NT2/D1 (cell line): ENCODE data around the gene GGTLC1.
"Not testable (repeated sequence)": the region's sequence is repeated elsewhere in the genome, so short reads cannot be mapped to it uniquely, and the experiment has no call there.

Source experiments
- SUZ12 ChIP-seq: IDR thresholded peaks from 2 replicates; pipeline ENCODE4 v1.6.1; 2011; ENCODE audit not compliant: insufficient read length, insufficient read depth; ENCODE audit errors: extremely low read depth
- YY1 ChIP-seq: IDR thresholded peaks from 2 replicates; pipeline ENCODE4 v1.6.1; 2011; ENCODE audit not compliant: insufficient read length, insufficient read depth
- ZNF274 ChIP-seq: IDR thresholded peaks from 2 replicates; pipeline ENCODE4 v1.6.1; 2011; ENCODE audit warnings: mild to moderate bottlenecking, low read depth, low read length

DNA sequence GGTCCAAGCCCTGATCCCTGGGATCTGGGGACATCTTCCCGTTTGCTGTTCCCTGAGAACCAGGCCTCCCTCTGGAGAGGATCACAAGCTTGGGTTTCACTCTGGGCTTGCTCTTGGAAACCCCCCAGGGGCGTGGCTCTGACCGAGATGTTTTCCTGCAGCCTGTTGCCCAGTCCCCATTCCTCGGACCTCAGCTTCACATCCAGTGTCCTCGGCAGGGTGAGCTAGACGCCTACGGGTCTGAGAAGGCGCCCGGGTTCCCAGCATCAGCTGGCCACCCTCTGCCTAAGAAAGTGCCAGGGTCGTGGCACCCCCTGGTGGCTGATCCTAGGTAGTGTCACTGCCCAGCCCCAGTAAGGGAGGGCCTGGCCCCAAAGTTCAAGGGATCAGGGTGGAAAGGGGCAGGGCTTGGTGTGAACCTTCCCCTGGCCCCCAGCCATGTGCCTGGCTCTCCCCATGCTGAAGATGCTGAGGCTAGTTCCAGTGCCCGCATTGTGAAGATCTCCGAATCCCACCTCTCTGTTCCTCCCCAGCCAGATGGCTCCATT, 4.0 kb downstream of the GGTLC1 start:
- TF ChIP-seq ZNF274, SUZ12, YY1: not testable (repeated sequence)
